SK-N-SH treated with all-trans-retinoic acid at 6 μM for 48 hours (cell line): ENCODE data around the gene NUDT11.

Experiments used
- ATAC-seq: fragments of 200-7000 bp; cut with Tn5 transposase; 3 replicates; pipeline ENCODE4 v1.9.1; 2020; ENCODE audit warnings: mild to moderate bottlenecking, moderate library complexity
- BACH2 ChIP-seq: fragments of 250-450 bp; sonication (Bioruptor Pico); IDR thresholded peaks from 2 replicates; pipeline ENCODE4 v1.9.0; 2021; ENCODE audit warnings: mild to moderate bottlenecking, borderline replicate concordance
- CREB5 ChIP-seq: fragments of 250-450 bp; sonication (Bioruptor Pico); IDR thresholded peaks from 2 replicates; pipeline ENCODE4 v1.5.1; 2020; ENCODE audit warnings: low read depth, mild to moderate bottlenecking, moderate library complexity
- CSDC2 ChIP-seq: fragments of 250-450 bp; sonication (Bioruptor Pico); IDR thresholded peaks from 2 replicates; pipeline ENCODE4 v1.5.0; 2020; ENCODE audit warnings: mild to moderate bottlenecking, moderate library complexity
- CSRNP3 ChIP-seq: fragments of 250-450 bp; sonication (Bioruptor Pico); IDR thresholded peaks from 2 replicates; pipeline ENCODE4 v1.5.1; 2021; ENCODE audit warnings: mild to moderate bottlenecking, moderate library complexity
- ESRRG ChIP-seq: fragments of 250-450 bp; sonication (Bioruptor Pico); IDR thresholded peaks from 2 replicates; pipeline ENCODE4 v1.6.1; 2021; ENCODE audit warnings: mild to moderate bottlenecking
- GLIS3 ChIP-seq: fragments of 250-450 bp; sonication (Bioruptor Pico); IDR thresholded peaks from 2 replicates; pipeline ENCODE4 v1.5.0; 2020; ENCODE audit warnings: mild to moderate bottlenecking, moderate library complexity
- ISL1 ChIP-seq: fragments of 250-450 bp; sonication (Bioruptor Pico); IDR thresholded peaks from 2 replicates; pipeline ENCODE4 v2.1.2; 2022; ENCODE audit warnings: mild to moderate bottlenecking, moderate library complexity
- PATZ1 ChIP-seq: fragments of 250-450 bp; sonication (Bioruptor Pico); IDR thresholded peaks from 2 replicates; pipeline ENCODE4 v1.8.0; 2020; ENCODE audit warnings: mild to moderate bottlenecking, moderate library complexity, borderline replicate concordance
- PPARA ChIP-seq: fragments of 250-450 bp; sonication (Bioruptor Pico); IDR thresholded peaks from 2 replicates; pipeline ENCODE4 v1.5.0; 2020; ENCODE audit warnings: mild to moderate bottlenecking, borderline replicate concordance
- RARB ChIP-seq: fragments of 250-450 bp; sonication (Bioruptor Pico); IDR thresholded peaks from 2 replicates; pipeline ENCODE4 v1.8.0; 2021; ENCODE audit warnings: mild to moderate bottlenecking, moderate library complexity
- SNAI2 ChIP-seq: fragments of 250-450 bp; sonication (Bioruptor Pico); IDR thresholded peaks from 2 replicates; pipeline ENCODE4 v1.5.0; 2020; ENCODE audit warnings: mild to moderate bottlenecking, moderate library complexity
- TCF4 ChIP-seq: fragments of 250-450 bp; sonication (Bioruptor Pico); IDR thresholded peaks from 2 replicates; pipeline ENCODE4 v1.8.0; 2021; ENCODE audit warnings: mild to moderate bottlenecking, moderate library complexity, borderline replicate concordance
- TOX ChIP-seq: fragments of 250-450 bp; sonication (Bioruptor Pico); IDR thresholded peaks from 2 replicates; pipeline ENCODE4 v1.8.0; 2021; ENCODE audit warnings: mild to moderate bottlenecking, moderate library complexity, borderline replicate concordance
- ZC3H10 ChIP-seq: fragments of 250-450 bp; sonication (Bioruptor Pico); IDR thresholded peaks from 2 replicates; pipeline ENCODE4 v1.5.1; 2021; ENCODE audit warnings: mild to moderate bottlenecking, moderate library complexity
- ZNF70 ChIP-seq: fragments of 450-650 bp; formaldehyde crosslinking; IDR thresholded peaks from 2 replicates; pipeline ENCODE4 v1.5.0; 2020; ENCODE audit warnings: mild to moderate bottlenecking, moderate library complexity
- TF ChIP-seq, protein P1 (sequence below): fragments of 250-450 bp; sonication (Bioruptor Pico); IDR thresholded peaks from 2 replicates; pipeline ENCODE4 v1.5.0; 2020; ENCODE audit warnings: mild to moderate bottlenecking, moderate library complexity
- TF ChIP-seq, protein P2 (sequence below): fragments of 250-450 bp; sonication (Bioruptor Pico); IDR thresholded peaks from 2 replicates; pipeline ENCODE4 v1.8.0; 2021; ENCODE audit warnings: low read depth, mild to moderate bottlenecking, moderate library complexity, borderline replicate concordance

NUDT11 gene

DNA sequence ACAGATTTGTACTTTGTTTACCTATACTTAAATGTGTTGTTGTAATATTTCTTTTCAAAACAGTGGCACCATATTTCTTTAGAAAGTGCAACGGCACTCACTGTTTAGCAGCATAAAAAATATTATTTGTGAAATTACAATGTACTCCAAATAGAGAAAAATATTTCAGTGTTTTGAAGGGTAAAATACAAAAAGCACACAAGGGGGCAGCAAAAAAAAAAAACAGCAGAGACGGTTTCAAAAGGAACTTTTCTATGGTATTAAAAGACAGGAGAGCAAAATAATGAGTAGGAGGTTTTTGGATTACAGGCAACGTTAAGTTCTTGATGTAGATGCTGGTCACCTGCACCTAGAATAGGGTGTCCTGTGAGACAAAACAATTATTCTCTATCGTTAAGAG is 2.0 kb downstream of the NUDT11 start:
- ATAC-seq, result no peak
- no peak for TF ChIP-seq PPARA (CRISPR knock-in tag)
- no peak for TF ChIP-seq GLIS3
- no peak for TF ChIP-seq CSDC2 (CRISPR knock-in tag)
- TF ChIP-seq, protein P1, sequence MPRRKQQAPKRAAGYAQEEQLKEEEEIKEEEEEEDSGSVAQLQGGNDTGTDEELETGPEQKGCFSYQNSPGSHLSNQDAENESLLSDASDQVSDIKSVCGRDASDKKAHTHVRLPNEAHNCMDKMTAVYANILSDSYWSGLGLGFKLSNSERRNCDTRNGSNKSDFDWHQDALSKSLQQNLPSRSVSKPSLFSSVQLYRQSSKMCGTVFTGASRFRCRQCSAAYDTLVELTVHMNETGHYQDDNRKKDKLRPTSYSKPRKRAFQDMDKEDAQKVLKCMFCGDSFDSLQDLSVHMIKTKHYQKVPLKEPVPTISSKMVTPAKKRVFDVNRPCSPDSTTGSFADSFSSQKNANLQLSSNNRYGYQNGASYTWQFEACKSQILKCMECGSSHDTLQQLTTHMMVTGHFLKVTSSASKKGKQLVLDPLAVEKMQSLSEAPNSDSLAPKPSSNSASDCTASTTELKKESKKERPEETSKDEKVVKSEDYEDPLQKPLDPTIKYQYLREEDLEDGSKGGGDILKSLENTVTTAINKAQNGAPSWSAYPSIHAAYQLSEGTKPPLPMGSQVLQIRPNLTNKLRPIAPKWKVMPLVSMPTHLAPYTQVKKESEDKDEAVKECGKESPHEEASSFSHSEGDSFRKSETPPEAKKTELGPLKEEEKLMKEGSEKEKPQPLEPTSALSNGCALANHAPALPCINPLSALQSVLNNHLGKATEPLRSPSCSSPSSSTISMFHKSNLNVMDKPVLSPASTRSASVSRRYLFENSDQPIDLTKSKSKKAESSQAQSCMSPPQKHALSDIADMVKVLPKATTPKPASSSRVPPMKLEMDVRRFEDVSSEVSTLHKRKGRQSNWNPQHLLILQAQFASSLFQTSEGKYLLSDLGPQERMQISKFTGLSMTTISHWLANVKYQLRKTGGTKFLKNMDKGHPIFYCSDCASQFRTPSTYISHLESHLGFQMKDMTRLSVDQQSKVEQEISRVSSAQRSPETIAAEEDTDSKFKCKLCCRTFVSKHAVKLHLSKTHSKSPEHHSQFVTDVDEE (CRISPR knock-in tag), result no peak
- TF ChIP-seq, protein P2, sequence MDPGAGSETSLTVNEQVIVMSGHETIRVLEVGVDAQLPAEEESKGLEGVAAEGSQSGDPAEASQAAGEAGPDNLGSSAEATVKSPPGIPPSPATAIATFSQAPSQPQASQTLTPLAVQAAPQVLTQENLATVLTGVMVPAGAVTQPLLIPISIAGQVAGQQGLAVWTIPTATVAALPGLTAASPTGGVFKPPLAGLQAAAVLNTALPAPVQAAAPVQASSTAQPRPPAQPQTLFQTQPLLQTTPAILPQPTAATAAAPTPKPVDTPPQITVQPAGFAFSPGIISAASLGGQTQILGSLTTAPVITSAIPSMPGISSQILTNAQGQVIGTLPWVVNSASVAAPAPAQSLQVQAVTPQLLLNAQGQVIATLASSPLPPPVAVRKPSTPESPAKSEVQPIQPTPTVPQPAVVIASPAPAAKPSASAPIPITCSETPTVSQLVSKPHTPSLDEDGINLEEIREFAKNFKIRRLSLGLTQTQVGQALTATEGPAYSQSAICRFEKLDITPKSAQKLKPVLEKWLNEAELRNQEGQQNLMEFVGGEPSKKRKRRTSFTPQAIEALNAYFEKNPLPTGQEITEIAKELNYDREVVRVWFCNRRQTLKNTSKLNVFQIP (CRISPR knock-in tag), result no peak
- TF ChIP-seq ZC3H10 (CRISPR knock-in tag), result no peak
- no peak for TF ChIP-seq TOX (CRISPR knock-in tag)
- no peak for TF ChIP-seq PATZ1 (CRISPR knock-in tag)
- TF ChIP-seq ZNF70 (CRISPR knock-in tag), result no peak
- no peak for TF ChIP-seq ESRRG (CRISPR knock-in tag)
- TF ChIP-seq BACH2 (CRISPR knock-in tag), result no peak
- no peak for TF ChIP-seq CSRNP3 (CRISPR knock-in tag)

DNA sequence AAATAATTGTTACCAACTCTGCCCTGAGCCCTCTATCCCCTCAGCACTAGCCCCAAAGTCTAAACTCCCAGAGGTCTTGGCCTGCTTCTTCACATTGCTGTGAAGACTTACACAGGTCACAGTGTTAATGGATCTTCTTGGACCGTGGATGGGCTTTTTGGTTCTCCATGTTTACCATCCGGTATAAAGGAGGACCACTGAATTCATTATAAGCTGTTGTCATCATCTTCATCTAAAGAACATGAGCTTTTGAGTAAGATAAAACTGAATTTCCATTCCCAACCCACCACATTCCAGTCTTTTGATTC is 8.5 kb downstream of the NUDT11 start:
- ATAC-seq, result peak; percentile 52
- TF ChIP-seq PPARA (CRISPR knock-in tag) (no peak), CREB5 (CRISPR knock-in tag) (no peak), GLIS3 (no peak), ZC3H10 (CRISPR knock-in tag) (no peak)
- TF ChIP-seq, protein P1 (CRISPR knock-in tag), result no peak
- TF ChIP-seq, all 23 proteins: peak for 0

DNA sequence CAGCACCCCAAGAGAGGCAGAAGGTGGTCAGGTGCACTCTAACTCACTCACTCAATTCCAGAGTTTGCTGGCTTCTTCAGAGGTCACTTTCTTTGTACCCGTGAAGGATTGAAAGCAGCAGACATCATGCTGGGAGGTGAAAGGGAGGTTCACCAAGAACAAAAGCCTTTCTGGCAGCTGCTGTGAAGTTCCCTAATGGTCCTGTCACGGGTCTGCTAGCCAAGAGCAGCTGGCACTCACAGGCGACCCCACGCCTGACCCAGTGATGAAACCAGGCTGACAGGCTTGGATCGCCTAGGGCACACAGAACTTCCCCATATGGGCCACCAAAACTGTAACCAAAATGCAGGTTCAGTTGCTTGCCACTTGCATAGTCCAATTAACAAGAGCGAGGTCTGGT is 11.8 kb downstream of the NUDT11 start:
- ATAC-seq, result no peak
- TF ChIP-seq, protein P1 (CRISPR knock-in tag), result no peak
- no peak for TF ChIP-seq RARB (CRISPR knock-in tag)
- TF ChIP-seq CSDC2 (CRISPR knock-in tag), result no peak
- no peak for TF ChIP-seq ZNF70 (CRISPR knock-in tag)
- TF ChIP-seq PPARA (CRISPR knock-in tag), result no peak
- TF ChIP-seq SNAI2 (CRISPR knock-in tag), result no peak
- no peak for TF ChIP-seq PATZ1 (CRISPR knock-in tag)
- no peak for TF ChIP-seq CREB5 (CRISPR knock-in tag)
- no peak for TF ChIP-seq GLIS3
- TF ChIP-seq ISL1, result no peak
- no peak for TF ChIP-seq TCF4 (CRISPR knock-in tag)
- no peak for TF ChIP-seq ZC3H10 (CRISPR knock-in tag)
